ENCODE data around the gene C6orf89.
"Not testable (repeated sequence)": the region's sequence is repeated elsewhere in the genome, so short reads cannot be mapped to it uniquely, and the experiment has no call there.

C6orf89 gene

GRCh38 chr6:36924131-36924530 is 38.4 kb downstream of the C6orf89 start:
- DNase-seq (ENCODE audit: low spot score) = no peak

GRCh38 chr6:36924778-36925374 is 39.1 kb downstream of the C6orf89 start:
- DNase-seq (ENCODE audit: low spot score) = no peak

GRCh38 chr6:36925809-36926208 is 40.1 kb downstream of the C6orf89 start:
- no peak for DNase-seq (ENCODE audit: low spot score)

GRCh38 chr6:36926708-36927513 is 41.2 kb downstream of the C6orf89 start:
- DNase-seq (ENCODE audit: low spot score) = no peak

GRCh38 chr6:36927691-36928546 is 42.2 kb downstream of the C6orf89 start:
- no peak for DNase-seq (ENCODE audit: low spot score)

GRCh38 chr6:36928547-36928918 is 42.8 kb downstream of the C6orf89 start:
- DNase-seq (ENCODE audit: low spot score) = no peak

GRCh38 chr6:36929152-36929551 is 43.4 kb downstream of the C6orf89 start:
- no peak for DNase-seq (ENCODE audit: low spot score)

- no peak for DNase-seq (ENCODE audit: low spot score)
Measured at GRCh38 chr6:36929607-36930006, 43.9 kb downstream of the C6orf89 start.

GRCh38 chr6:36930483-36930882 is 44.7 kb downstream of the C6orf89 start:
- DNase-seq (ENCODE audit: low spot score) = no peak

- no peak for DNase-seq (ENCODE audit: low spot score)
Measured at GRCh38 chr6:36933102-36933501, 47.4 kb downstream of the C6orf89 start.

GRCh38 chr6:36933519-36933918 is 47.8 kb downstream of the C6orf89 start:
- DNase-seq (ENCODE audit: low spot score) = no peak

GRCh38 chr6:36934901-36935300 is 49.1 kb downstream of the C6orf89 start:
- no peak for DNase-seq (ENCODE audit: low spot score)

- DNase-seq (ENCODE audit: low spot score) = no peak
Measured at GRCh38 chr6:36936824-36937223, 51.1 kb downstream of the C6orf89 start.

- DNase-seq (ENCODE audit: low spot score) = no peak
Measured at GRCh38 chr6:36937896-36938295, 52.1 kb downstream of the C6orf89 start.

GRCh38 chr6:36938536-36938935 is 52.8 kb downstream of the C6orf89 start:
- no peak for DNase-seq (ENCODE audit: low spot score)

- DNase-seq (ENCODE audit: low spot score) = not testable (repeated sequence)
Measured at GRCh38 chr6:36939005-36939404, 53.3 kb downstream of the C6orf89 start.

GRCh38 chr6:36940027-36940426 is 54.3 kb downstream of the C6orf89 start:
- no peak for DNase-seq (ENCODE audit: low spot score)

- DNase-seq (ENCODE audit: low spot score) = not testable (repeated sequence)
Measured at GRCh38 chr6:36941561-36941960, 55.8 kb downstream of the C6orf89 start.

GRCh38 chr6:36942329-36942728 is 56.6 kb downstream of the C6orf89 start:
- not testable (repeated sequence) for DNase-seq (ENCODE audit: low spot score)

GRCh38 chr6:36944650-36945049 is 58.9 kb downstream of the C6orf89 start:
- DNase-seq (ENCODE audit: low spot score) = no peak

GRCh38 chr6:36945301-36945700 is 59.5 kb downstream of the C6orf89 start:
- DNase-seq (ENCODE audit: low spot score) = no peak

GRCh38 chr6:36946526-36946925 is 60.8 kb downstream of the C6orf89 start:
- DNase-seq (ENCODE audit: low spot score) = no peak

Data from hematopoietic multipotent progenitor cell treated with erythropoietin and hydrocortisone succinate and interleukin-3 and kit ligand, for 17 days (in vitro differentiated cells).